ENCODE results near the gene APOBEC3F. TPM values are rescaled to one million over a fixed set of nuclear protein-coding genes. Genes with fewer than 3 reads are reported as not detected.

APOBEC3F gene
- total RNA-seq, 1 donor from 2014 or later = 1.7 TPM

- no peak overlapping the region for H3K4me3 ChIP-seq (ENCODE audit: low read depth, low read length)
- no peak for TF ChIP-seq CTCF (conservative IDR thresholded peaks at IDR 0.05; ENCODE audit: low read depth, low read length)
- no peak for DNase-seq (ENCODE audit: low read depth)
Observed at GRCh38 chr22:39092111-39092862, 51.6 kb downstream of the APOBEC3F start.

- no peak for TF ChIP-seq CTCF (conservative IDR thresholded peaks at IDR 0.05; ENCODE audit: low read depth, low read length)
- DNase-seq (ENCODE audit: low read depth) = no peak
Observed at GRCh38 chr22:39094717-39095389, 54.2 kb downstream of the APOBEC3F start.

DNA sequence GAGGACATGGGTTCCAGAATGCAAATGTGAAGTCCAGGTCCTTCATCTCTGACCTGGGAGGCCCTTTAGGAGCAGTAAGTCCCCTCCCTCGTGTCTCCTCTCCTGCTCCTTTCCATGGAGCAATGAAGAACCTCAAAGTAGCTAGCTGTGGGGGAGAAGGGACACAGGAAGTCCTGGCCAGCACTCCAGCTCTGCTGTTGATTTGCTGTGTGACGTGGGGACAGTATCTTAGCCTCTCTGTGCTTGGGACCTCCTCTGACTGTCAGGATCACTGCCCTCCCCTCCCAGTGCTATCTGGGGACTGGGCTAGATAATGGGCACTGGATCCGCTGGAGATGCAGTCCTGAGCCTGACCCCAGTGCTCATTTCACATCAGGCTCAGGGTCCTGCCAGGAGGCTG lies 55.3 kb downstream of the APOBEC3F start:
- TF ChIP-seq CTCF (conservative IDR thresholded peaks at IDR 0.05; ENCODE audit: low read depth, low read length) = no peak
- no peak overlapping the region for H3K4me3 ChIP-seq (ENCODE audit: low read depth, low read length)
- no peak for DNase-seq (ENCODE audit: low read depth)

More at GRCh38 chr22:39094717-39095389, 54.2 kb downstream of the APOBEC3F start:
- no peak overlapping the region for H3K4me3 ChIP-seq (ENCODE audit: low read depth, low read length)

DNA sequence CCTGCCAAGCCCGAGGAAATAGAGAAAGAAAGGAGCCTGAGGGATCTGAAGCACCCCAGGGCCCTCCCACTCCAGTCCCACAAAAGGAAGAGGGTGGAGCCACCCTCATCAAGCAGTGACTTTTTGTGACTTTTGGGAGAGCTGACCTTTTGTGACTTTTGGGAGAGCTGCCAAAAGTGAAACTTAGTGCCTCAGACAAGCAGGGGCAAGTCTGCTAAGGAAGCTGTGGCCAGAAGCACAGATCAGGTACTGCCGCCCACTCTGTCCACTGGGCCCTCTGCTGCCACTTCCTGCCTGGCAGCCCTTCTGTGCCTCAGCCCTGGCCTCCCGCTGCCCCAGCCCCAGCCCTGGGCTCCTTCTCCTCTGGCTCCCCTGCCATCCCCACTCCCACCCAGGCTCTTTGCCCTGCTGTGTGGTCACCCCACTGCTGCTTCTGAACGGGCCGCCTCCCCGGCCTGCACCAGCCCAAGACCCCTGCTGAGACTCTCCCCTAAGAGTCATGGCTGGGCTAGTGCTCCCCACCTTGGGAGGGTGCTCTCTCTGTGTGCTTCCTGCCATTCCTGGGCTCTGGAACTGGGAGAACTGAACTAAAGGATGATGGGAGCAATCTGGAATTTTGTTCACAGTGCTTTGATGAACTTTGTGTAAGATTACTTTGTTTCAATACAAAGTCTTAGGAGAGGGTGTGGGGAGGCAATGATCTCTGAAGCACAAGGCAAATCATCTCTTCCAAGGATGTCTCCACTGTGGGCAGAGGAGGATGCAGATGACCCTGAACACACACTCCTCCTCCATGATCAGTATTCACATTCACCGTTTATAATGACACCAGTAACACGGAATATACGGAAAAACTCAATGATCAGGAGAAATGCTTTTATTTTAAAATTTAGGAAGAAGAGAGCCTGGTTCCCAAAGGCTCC lies 56.7 kb downstream of the APOBEC3F start, which contains the start of gene APOBEC3H:
Gene APOBEC3H, plus strand, starts transcription at position 147 of the 923 bp plus-strand sequence. CDS start 3,035 bp downstream, outside the sequence.
- no peak for TF ChIP-seq CTCF (conservative IDR thresholded peaks at IDR 0.05; ENCODE audit: low read depth, low read length)
- DNase-seq (ENCODE audit: low read depth) = no peak
- H3K4me3 ChIP-seq (ENCODE audit: low read depth, low read length) = no peak within 1 kb of the TSS

DNA sequence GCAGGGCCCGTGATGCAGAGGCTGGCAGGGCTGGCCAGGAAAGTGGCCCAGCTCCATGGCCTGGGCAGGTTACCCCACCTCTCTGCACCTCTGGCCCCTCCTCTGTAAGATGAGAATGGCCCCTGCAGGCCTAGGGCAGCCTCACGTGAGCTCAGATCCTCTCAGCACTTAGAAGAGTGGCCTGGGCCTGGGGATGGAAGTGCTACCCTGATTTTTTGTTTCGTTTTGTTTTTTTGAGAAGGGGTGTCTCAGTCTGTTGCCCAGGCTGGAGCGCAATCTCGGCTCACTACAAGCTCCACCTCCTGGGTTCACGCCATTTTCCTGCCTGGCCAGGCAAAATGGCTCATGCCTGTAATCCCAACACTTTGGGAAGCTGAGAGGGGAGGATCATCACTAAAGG lies 57.4 kb downstream of the APOBEC3F start:
- H3K4me3 ChIP-seq (ENCODE audit: low read depth, low read length) = no peak overlapping the region
- no peak for TF ChIP-seq CTCF (conservative IDR thresholded peaks at IDR 0.05; ENCODE audit: low read depth, low read length)
- DNase-seq (ENCODE audit: low read depth) = no peak

- H3K4me3 ChIP-seq (ENCODE audit: low read depth, low read length) = no peak overlapping the region
- no peak for TF ChIP-seq CTCF (conservative IDR thresholded peaks at IDR 0.05; ENCODE audit: low read depth, low read length)
- no peak for DNase-seq (ENCODE audit: low read depth)
Observed at GRCh38 chr22:39098576-39098975, 57.9 kb downstream of the APOBEC3F start.
